Lower lobe of right lung (tissue), 2 donors: Measurements from ENCODE around the gene CREBL2. TPM values are rescaled to one million over a fixed set of nuclear protein-coding genes. Genes with fewer than 3 reads are reported as not detected.
"Not testable (repeated sequence)": the region's sequence is repeated elsewhere in the genome, so short reads cannot be mapped to it uniquely, and the experiment has no call there.

Source experiments
- ATAC-seq, 2 donors: fragments of 200-7000 bp; cut with Tn5 transposase; one replicate each; pipeline ENCODE4 v1.9.1; 2020 to 2022; ENCODE audit warnings: mild to moderate bottlenecking in 2 of 2, moderate library complexity in 2 of 2
- DNase-seq: peaks from one replicate; pipeline ENCODE4 v3.0.0-alpha.2; 2020
- H3K27ac ChIP-seq: fragments of 200-600 bp; one replicate; pipeline ENCODE4 v1.8.0; 2022
- H3K27me3 ChIP-seq: fragments of 200-600 bp; one replicate; pipeline ENCODE4 v1.8.0; 2022; ENCODE audit warnings: low read depth
- H3K36me3 ChIP-seq: fragments of 200-600 bp; one replicate; pipeline ENCODE4 v1.8.0; 2022; ENCODE audit warnings: mild to moderate bottlenecking
- H3K4me1 ChIP-seq: fragments of 200-600 bp; one replicate; pipeline ENCODE4 v1.8.0; 2022
- H3K4me3 ChIP-seq: fragments of 200-600 bp; one replicate; pipeline ENCODE4 v1.8.0; 2022; ENCODE audit warnings: mild to moderate bottlenecking
- H3K9me3 ChIP-seq: fragments of 200-600 bp; one replicate; pipeline ENCODE4 v1.8.0; 2022
- intact Hi-C: fragments of 100-400 bp; cut with DNase I; formaldehyde crosslinking; loops from one replicate; pipeline ENCODE4 v1.11.0; 2022
- total RNA-seq: library from RNA; stranded (reverse); fragmentation: NEBNext Ultra II Directional; extraction: Animal tissue kit (Norgen Biotek cat#: 25700); gene quantifications from one replicate; pipeline ENCODE4 v1.2.1, GENCODE V29; 2021
- TF ChIP-seq, protein P1 (sequence below): fragments of 200-600 bp; IDR thresholded peaks from one replicate; pipeline ENCODE4 v1.8.0; 2022; ENCODE audit warnings: antibody characterized with exemption, mild to moderate bottlenecking
- donor health status: DM: no; HTN: yes; CAD: no; lungs with severe emphysema.

CREBL2 gene
- total RNA-seq, 1 donor from 2014 or later: 46.3 TPM

DNA sequence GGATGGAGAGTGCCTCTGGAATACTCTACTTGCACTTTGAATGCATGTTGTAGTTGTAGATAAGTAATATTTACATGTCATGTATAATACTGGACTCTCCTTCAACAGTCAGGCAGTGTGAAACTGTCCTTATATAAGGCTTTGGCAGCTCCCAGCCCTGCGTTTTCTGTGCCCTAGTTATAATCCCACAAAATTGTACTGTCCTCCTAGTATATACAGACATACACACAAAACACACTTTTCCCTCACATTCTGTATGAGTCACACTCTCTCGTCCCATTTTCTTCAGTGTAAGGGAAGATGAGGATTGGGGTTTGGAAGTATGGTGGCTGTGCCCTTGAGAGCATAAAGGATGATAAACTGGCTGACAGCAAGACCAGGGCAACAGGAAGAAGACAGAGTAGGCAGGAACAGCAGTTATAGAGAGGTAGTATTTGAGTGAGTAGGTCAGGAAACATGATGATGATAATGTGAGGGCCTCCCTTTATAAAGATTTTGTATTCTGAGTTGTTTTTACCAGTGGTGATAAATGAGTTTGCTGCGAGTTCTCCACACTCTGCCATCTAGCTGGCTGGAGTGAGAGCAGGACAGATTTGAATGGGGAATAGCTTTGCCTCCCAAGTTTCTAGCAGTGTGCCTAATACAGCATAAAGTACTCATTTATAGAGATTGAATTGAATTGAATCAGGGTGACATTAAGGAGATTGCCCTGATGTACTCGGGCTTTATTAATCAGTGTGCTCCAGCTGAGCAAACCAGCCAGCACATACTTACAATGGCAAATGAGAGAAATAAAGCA is 5.0 kb downstream of the CREBL2 start:
- H3K27me3 ChIP-seq: no peaks in the 10 kb centered on the region
- DNase-seq (no peak), ATAC-seq (no peak)
- H3K4me1 ChIP-seq: peaks cover 49% of the 10 kb centered on the region
- intact Hi-C loops: no loop called here
- H3K9me3 ChIP-seq: no peaks in the 10 kb centered on the region
- H3K4me3 ChIP-seq: no peak overlapping the region
- no peak overlapping the region for H3K27ac ChIP-seq
- TF ChIP-seq, protein P1, sequence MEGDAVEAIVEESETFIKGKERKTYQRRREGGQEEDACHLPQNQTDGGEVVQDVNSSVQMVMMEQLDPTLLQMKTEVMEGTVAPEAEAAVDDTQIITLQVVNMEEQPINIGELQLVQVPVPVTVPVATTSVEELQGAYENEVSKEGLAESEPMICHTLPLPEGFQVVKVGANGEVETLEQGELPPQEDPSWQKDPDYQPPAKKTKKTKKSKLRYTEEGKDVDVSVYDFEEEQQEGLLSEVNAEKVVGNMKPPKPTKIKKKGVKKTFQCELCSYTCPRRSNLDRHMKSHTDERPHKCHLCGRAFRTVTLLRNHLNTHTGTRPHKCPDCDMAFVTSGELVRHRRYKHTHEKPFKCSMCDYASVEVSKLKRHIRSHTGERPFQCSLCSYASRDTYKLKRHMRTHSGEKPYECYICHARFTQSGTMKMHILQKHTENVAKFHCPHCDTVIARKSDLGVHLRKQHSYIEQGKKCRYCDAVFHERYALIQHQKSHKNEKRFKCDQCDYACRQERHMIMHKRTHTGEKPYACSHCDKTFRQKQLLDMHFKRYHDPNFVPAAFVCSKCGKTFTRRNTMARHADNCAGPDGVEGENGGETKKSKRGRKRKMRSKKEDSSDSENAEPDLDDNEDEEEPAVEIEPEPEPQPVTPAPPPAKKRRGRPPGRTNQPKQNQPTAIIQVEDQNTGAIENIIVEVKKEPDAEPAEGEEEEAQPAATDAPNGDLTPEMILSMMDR: no peak
- H3K36me3 ChIP-seq: peaks cover 6% of the 10 kb centered on the region

DNA sequence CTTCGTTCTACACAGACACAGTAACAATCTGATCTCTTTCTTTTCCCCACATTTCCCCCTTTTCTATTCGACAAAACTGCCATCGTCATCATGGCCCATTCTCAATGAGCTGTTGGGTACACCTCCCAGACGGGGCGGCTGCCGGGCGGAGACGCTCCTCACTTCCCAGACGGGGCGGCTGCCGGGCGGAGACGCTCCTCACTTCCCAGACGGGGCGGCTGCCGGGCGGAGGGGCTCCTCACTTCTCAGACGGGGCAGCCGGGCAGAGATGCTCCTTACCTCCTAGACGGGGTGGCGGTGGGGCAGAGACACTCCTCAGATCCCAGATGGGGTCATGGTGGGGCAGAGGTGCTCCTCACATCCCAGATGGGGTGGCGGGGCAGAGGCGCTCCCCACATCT is 6.4 kb downstream of the CREBL2 start:
- ATAC-seq: not testable (repeated sequence)
- peaks cover 48% of the 10 kb centered on the region for H3K4me1 ChIP-seq

DNA sequence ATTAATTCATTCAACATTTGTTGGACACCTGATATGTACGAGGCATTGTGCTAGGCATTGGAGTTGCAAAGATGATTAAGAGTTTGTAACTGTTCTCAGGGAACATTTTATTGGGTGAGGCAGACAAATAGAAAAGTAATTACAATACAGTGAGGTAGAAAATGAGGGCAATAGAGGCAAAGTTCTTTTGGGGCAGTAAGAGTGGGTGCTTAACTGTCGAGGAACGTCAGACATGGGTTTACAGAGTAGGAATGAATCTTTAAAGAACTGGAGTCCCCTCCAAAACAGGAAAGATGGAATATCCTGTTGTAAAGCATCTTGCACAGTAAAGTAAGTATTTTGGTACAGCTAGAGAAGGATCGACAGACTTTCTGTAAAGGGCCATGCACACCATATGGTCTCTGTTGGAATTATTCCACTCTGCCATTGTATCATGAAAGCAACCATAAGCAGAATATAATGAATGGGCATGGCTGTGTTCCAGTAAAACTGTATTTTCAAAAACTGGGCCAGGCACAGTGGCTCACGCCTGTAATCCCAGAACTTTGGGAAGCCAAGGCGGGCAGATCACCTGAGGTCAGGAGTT is 9.1 kb downstream of the CREBL2 start:
- no peak for ATAC-seq
- H3K4me1 ChIP-seq: peaks cover 21% of the 10 kb centered on the region
- no peaks in the 10 kb centered on the region for H3K27me3 ChIP-seq
- peaks cover 6% of the 10 kb centered on the region for H3K36me3 ChIP-seq
- no peak overlapping the region for H3K4me3 ChIP-seq
- DNase-seq: no peak
- TF ChIP-seq, protein P1: no peak
- intact Hi-C loops: no loop called here
- H3K9me3 ChIP-seq: no peaks in the 10 kb centered on the region
- H3K27ac ChIP-seq: no peak overlapping the region

More for the DNA sequence above, 6.4 kb downstream of the CREBL2 start:
- DNase-seq, H3K27ac ChIP-seq, H3K4me3 ChIP-seq, H3K9me3 ChIP-seq, H3K36me3 ChIP-seq, intact Hi-C loops, H3K27me3 ChIP-seq: not testable (repeated sequence)

DNA sequence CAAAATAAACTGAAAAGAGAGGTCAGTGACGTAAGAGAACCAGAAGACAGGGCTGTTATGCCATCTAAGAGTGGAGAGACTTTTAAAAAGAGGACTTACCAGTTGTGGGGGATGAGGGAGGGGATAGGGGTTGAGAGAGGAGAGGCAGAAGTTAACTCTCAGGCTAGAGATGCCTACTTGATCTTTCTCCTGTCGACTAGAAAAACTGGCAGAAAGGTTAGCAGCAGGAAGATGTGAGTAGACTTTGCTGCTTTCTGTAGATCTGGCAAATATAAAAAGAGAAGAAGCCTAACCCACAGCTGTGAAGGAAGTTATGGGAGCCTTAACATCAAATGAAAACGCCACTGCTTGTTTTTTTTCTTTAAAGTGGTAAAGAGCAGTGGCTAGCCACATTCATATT is 10.7 kb downstream of the CREBL2 start:
- Histone ChIP-seq H3K36me3 (peaks cover 6% of the 10 kb centered on the region), H3K27me3 (no peaks in the 10 kb centered on the region), H3K4me1 (peaks cover 10% of the 10 kb centered on the region), H3K4me3 (no peak overlapping the region), H3K9me3 (no peaks in the 10 kb centered on the region), H3K27ac (peak overlapping the region; percentile 21)
- no peak for DNase-seq
- TF ChIP-seq, protein P1: no peak
- ATAC-seq: peak; percentile 54 to 59
- intact Hi-C loops: no loop called here

DNA sequence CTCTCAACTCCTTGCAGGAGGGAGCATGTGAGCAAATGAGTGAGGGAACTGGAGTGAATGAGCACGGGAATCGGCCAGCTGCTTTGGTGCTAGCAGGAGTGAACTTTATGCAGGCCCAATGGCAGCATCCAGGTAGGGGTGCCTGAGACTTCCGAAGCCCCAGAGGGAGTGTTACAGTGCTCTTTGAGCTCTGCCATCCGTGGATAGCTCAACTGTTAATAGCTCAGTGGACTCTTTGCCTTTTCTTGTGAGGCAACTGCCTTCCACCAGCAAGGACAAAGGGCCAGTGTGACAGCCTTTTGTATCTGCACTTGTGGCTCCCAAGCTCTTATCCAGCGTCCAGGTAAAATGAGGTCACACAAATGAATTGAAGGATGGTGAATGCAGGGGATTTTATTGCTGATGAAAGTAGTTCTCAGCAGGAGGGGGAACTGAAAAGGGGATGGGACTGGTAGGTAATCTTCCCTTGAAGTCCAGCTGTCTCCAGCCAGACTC is 12.9 kb downstream of the CREBL2 start:
- no peaks in the 10 kb centered on the region for H3K9me3 ChIP-seq
- H3K4me1 ChIP-seq: peaks cover 10% of the 10 kb centered on the region
- TF ChIP-seq, protein P1: no peak
- H3K36me3 ChIP-seq: peaks cover 1% of the 10 kb centered on the region
- H3K27me3 ChIP-seq: no peaks in the 10 kb centered on the region
- intact Hi-C loops: no loop called here
- no peak for DNase-seq
- H3K27ac ChIP-seq: no peak overlapping the region
- no peak overlapping the region for H3K4me3 ChIP-seq
- ATAC-seq: no peak

DNA sequence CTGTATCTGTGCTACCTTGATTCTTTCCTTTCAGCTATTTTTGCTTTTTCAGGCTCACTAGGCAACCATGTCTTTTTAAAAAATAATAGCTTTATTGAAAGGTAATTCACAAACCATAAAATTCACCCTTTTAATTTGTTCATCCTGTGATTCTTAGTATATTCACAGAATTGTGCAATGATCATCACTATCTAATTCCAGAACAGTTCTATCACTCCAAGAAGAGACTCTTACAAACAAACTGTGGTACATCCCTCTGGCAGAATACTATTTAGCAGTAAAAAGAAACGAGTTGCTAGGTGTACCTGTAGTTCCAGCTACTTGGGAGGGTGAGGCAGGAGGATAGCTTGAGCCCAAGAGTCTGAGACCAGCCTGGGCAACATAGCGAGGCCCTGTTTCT is 14.8 kb downstream of the CREBL2 start:
- Histone ChIP-seq H3K4me1 (peaks cover 10% of the 10 kb centered on the region), H3K27ac (no peak overlapping the region), H3K27me3 (no peaks in the 10 kb centered on the region), H3K4me3 (no peak overlapping the region), H3K36me3 (no peaks in the 10 kb centered on the region), H3K9me3 (no peaks in the 10 kb centered on the region)
- ATAC-seq (no peak), DNase-seq (no peak)
- TF ChIP-seq, protein P1: no peak
- intact Hi-C loops: no loop called here
